ENCODE results near the gene PARP9.

PARP9 gene

DNA sequence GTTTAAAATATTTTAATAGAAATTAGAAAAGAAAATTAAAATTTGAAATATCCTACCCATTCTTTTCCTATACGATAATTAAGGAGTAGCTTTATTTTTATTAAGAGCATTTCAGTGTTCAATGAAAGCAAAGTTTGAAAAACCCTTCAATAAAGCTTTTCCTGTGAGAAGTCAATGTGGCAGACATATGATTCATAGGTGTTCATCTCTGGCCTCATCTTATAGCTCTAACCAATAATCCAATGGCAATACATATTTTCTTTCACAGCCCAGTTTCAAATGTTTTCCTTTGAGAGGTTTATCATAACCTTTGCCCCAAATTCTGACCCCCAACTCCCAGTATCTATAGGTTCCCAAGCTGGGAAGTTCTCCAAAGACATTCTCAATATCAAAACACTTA, 57.6 kb downstream of the PARP9 start:
- TF ChIP-seq, protein P1, sequence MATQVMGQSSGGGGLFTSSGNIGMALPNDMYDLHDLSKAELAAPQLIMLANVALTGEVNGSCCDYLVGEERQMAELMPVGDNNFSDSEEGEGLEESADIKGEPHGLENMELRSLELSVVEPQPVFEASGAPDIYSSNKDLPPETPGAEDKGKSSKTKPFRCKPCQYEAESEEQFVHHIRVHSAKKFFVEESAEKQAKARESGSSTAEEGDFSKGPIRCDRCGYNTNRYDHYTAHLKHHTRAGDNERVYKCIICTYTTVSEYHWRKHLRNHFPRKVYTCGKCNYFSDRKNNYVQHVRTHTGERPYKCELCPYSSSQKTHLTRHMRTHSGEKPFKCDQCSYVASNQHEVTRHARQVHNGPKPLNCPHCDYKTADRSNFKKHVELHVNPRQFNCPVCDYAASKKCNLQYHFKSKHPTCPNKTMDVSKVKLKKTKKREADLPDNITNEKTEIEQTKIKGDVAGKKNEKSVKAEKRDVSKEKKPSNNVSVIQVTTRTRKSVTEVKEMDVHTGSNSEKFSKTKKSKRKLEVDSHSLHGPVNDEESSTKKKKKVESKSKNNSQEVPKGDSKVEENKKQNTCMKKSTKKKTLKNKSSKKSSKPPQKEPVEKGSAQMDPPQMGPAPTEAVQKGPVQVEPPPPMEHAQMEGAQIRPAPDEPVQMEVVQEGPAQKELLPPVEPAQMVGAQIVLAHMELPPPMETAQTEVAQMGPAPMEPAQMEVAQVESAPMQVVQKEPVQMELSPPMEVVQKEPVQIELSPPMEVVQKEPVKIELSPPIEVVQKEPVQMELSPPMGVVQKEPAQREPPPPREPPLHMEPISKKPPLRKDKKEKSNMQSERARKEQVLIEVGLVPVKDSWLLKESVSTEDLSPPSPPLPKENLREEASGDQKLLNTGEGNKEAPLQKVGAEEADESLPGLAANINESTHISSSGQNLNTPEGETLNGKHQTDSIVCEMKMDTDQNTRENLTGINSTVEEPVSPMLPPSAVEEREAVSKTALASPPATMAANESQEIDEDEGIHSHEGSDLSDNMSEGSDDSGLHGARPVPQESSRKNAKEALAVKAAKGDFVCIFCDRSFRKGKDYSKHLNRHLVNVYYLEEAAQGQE (IDR thresholded peaks at IDR 0.05; ENCODE audit: insufficient read depth in 1 of 2, low read depth in 2 of 2, low read length in 2 of 2), result no peak
- TF ChIP-seq POLR2AphosphoS5 (IDR thresholded peaks at IDR 0.05; ENCODE audit: low read depth, low read length) (no peak), SIN3A (IDR thresholded peaks at IDR 0.05; ENCODE audit: borderline replicate concordance, insufficient read depth, low read length) (no peak), TAF1 (IDR thresholded peaks at IDR 0.05; ENCODE audit: borderline replicate concordance, insufficient read depth, low read length) (no peak)

DNA sequence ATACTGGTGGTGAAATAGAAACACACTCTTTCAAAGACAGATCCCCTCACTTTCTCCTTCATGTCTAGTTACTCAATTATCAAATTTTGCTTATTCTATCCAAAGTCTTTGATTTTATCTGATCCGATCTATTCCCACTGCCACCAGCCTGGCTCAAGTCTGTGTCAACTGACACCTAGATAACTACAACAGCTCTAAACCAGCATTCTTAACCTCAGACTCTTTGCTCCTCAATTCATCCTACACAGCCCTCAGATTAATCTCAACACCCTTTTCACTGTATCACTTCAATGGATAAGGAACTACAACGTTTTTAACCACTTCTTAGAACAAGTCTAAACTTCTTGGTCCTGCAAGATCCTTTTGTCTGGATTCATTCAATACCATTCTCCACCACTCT, 58.4 kb downstream of the PARP9 start:
- no peak for TF ChIP-seq SIN3A (IDR thresholded peaks at IDR 0.05; ENCODE audit: borderline replicate concordance, insufficient read depth, low read length)
- TF ChIP-seq, protein P1 (IDR thresholded peaks at IDR 0.05; ENCODE audit: insufficient read depth in 1 of 2, low read depth in 2 of 2, low read length in 2 of 2), result no peak
- no peak for TF ChIP-seq TAF1 (IDR thresholded peaks at IDR 0.05; ENCODE audit: borderline replicate concordance, insufficient read depth, low read length)
- TF ChIP-seq POLR2AphosphoS5 (IDR thresholded peaks at IDR 0.05; ENCODE audit: low read depth, low read length), result no peak
- no peak for TF ChIP-seq FOXP2 (optimal IDR thresholded peaks at IDR 0.05; ENCODE audit: borderline replicate concordance, extremely low read depth, extremely low read length, insufficient read depth)

DNA sequence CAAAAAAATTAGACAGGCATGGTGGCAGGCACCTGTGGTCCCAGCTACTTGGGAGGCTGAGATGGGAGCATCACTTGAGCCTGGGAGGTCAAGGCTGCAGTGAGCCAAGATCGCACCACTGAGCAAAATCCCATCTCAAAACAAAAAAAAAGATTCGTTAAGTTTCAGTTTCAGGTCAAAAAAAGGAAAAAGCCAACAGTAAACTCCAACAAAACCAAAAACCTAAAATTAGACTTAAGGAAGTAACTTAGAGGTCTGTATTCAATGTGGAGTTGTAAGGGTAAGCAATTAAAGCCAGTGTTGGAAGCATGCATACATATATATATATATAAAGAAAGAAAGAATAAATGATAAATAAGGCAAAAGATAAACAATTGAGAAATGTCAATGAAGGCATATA, 61.2 kb downstream of the PARP9 start:
- TF ChIP-seq SIN3A (IDR thresholded peaks at IDR 0.05; ENCODE audit: borderline replicate concordance, insufficient read depth, low read length), result no peak
- no peak for TF ChIP-seq FOXP2 (optimal IDR thresholded peaks at IDR 0.05; ENCODE audit: borderline replicate concordance, extremely low read depth, extremely low read length, insufficient read depth)
- TF ChIP-seq, protein P1 (IDR thresholded peaks at IDR 0.05; ENCODE audit: insufficient read depth in 1 of 2, low read depth in 2 of 2, low read length in 2 of 2), result no peak
- TF ChIP-seq TAF1 (IDR thresholded peaks at IDR 0.05; ENCODE audit: borderline replicate concordance, insufficient read depth, low read length), result no peak
- TF ChIP-seq POLR2AphosphoS5 (IDR thresholded peaks at IDR 0.05; ENCODE audit: low read depth, low read length), result no peak

DNA sequence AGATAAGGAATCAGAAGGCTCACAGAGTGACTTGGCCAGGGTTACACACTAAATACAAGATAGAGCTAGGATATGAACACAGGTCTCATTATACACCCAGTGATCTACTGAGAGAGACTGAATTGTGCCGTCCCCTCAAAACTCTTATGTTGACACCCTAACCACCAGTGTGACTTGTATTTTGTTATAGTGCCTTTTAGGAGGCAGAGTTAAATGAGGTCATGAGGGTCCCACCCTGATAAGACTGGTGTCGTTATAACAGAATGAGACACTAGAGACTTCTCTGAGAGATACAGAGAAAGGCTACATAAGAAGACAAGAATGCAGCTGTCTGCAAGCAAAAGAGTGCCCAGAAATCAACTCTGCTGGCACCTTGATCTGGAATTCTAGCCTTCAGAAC, 62.0 kb downstream of the PARP9 start:
- TF ChIP-seq TAF1 (IDR thresholded peaks at IDR 0.05; ENCODE audit: borderline replicate concordance, insufficient read depth, low read length) (no peak), FOXP2 (optimal IDR thresholded peaks at IDR 0.05; ENCODE audit: borderline replicate concordance, extremely low read depth, extremely low read length, insufficient read depth) (no peak), POLR2AphosphoS5 (IDR thresholded peaks at IDR 0.05; ENCODE audit: low read depth, low read length) (no peak), SIN3A (IDR thresholded peaks at IDR 0.05; ENCODE audit: borderline replicate concordance, insufficient read depth, low read length) (no peak)
- TF ChIP-seq, protein P1 (IDR thresholded peaks at IDR 0.05; ENCODE audit: insufficient read depth in 1 of 2, low read depth in 2 of 2, low read length in 2 of 2), result no peak

DNA sequence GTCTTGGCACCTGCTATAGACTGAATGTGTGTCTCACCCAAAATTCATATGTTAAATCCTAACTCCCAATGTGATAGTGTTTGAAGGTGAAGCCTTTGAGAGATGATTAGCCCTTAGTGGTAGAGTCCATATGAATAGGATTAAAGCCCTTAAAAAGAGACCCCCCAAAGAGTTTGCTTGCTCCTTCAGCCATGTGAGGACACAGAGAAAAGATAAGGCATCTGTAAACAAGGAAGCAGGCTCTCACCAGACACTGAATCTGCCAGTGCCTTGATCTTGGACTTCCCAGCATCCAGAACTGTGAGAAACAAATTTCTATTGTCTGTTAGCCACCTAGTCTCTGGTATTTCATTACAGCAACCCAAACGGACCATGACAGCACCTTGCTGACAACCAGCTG, 65.9 kb downstream of the PARP9 start:
- TF ChIP-seq SIN3A (IDR thresholded peaks at IDR 0.05; ENCODE audit: borderline replicate concordance, insufficient read depth, low read length) (no peak), TAF1 (IDR thresholded peaks at IDR 0.05; ENCODE audit: borderline replicate concordance, insufficient read depth, low read length) (no peak), FOXP2 (optimal IDR thresholded peaks at IDR 0.05; ENCODE audit: borderline replicate concordance, extremely low read depth, extremely low read length, insufficient read depth) (no peak), POLR2AphosphoS5 (IDR thresholded peaks at IDR 0.05; ENCODE audit: low read depth, low read length) (no peak)
- TF ChIP-seq, protein P1 (IDR thresholded peaks at IDR 0.05; ENCODE audit: insufficient read depth in 1 of 2, low read depth in 2 of 2, low read length in 2 of 2), result no peak
